PC-9 (cell line): ENCODE results near the gene RAB7B. TPM values are rescaled to one million over a fixed set of nuclear protein-coding genes. Genes with fewer than 3 reads are reported as not detected.
A peak's percentile ranks its signal among the peaks of the same experiment; 100 is the strongest.

Source experiments
- BruUV-seq: library from RNA; stranded (reverse); fragments of 400-500 nt; replicated peaks from 2 replicates; lab custom pipeline; 2021; lab: Mats Ljungman, UMichigan
- CTCF ChIA-PET: fragments of 300-600 bp; sonication (Branson Sonifier 250); formaldehyde crosslinking; loops from one replicate; lab custom pipeline; 2022; ENCODE audit warnings: antibody characterized with exemption; lab: Charles Lee
- POLR2A ChIA-PET: fragments of 300-600 bp; sonication (Branson Sonifier 250); formaldehyde crosslinking; loops from one replicate; lab custom pipeline; 2022; ENCODE audit warnings: antibody characterized with exemption; ENCODE audit not compliant: unreplicated experiment; lab: Charles Lee
- DNase-seq, 2 experiments: peaks; one replicate each; pipeline versions ENCODE4 v3.0.0 to v3.0.0-alpha.2; 2015 to 2022; ENCODE audit warnings: mixed read lengths in 1 of 2
- H2AFZ ChIP-seq: fragments of 200-600 bp; sonication (generic); 2 replicates; pipeline ENCODE4 v1.8.1; 2017; ENCODE audit warnings: antibody characterized with exemption
- H3F3A ChIP-seq: fragments of 200-600 bp; sonication (generic); 2 replicates; pipeline ENCODE4 v1.8.1; 2017; ENCODE audit warnings: antibody characterized with exemption, mild to moderate bottlenecking, low read depth; ENCODE audit not compliant: insufficient read depth
- H3K27ac ChIP-seq: fragments of 200-600 bp; sonication (generic); 2 replicates; pipeline ENCODE4 v1.6.1; 2016; ENCODE audit warnings: mixed run types
- H3K27me3 ChIP-seq: fragments of 200-600 bp; sonication (generic); 2 replicates; pipeline ENCODE4 v1.6.1; 2016; ENCODE audit warnings: low read depth, mixed run types; ENCODE audit not compliant: insufficient read depth
- H3K36me3 ChIP-seq: fragments of 200-600 bp; sonication (generic); 2 replicates; pipeline ENCODE4 v1.6.1; 2016; ENCODE audit warnings: low read depth, mixed run types
- H3K4me1 ChIP-seq: fragments of 200-600 bp; sonication (generic); replicated peaks from 2 replicates; pipeline ENCODE4 v1.6.1; 2016; ENCODE audit warnings: mixed run types; ENCODE audit not compliant: insufficient read depth
- H3K4me2 ChIP-seq: fragments of 200-600 bp; sonication (generic); 2 replicates; pipeline ENCODE4 v1.6.1; 2017; ENCODE audit warnings: mixed run types
- H3K4me3 ChIP-seq: fragments of 200-600 bp; sonication (generic); 2 replicates; pipeline ENCODE4 v1.6.1; 2016; ENCODE audit warnings: mixed run types
- H3K79me2 ChIP-seq: fragments of 200-600 bp; sonication (generic); 2 replicates; pipeline ENCODE4 v1.6.1; 2017; ENCODE audit warnings: low read depth, mixed run types
- H3K9me2 ChIP-seq: fragments of 200-600 bp; sonication (generic); 2 replicates; pipeline ENCODE4 v1.8.1; 2017; ENCODE audit warnings: mild to moderate bottlenecking; ENCODE audit not compliant: insufficient read depth
- H3K9me3 ChIP-seq: fragments of 200-600 bp; sonication (generic); 2 replicates; pipeline ENCODE4 v1.8.1; 2016; ENCODE audit warnings: low read depth; ENCODE audit not compliant: insufficient read depth
- H4K20me1 ChIP-seq: fragments of 200-600 bp; sonication (generic); 2 replicates; pipeline ENCODE4 v1.8.1; 2017; ENCODE audit not compliant: insufficient read depth
- CTCF ChIP-seq: fragments of 200-600 bp; sonication (generic); conservative IDR thresholded peaks from 2 replicates; pipeline ENCODE4 v1.6.1; 2017; ENCODE audit warnings: mixed run types, antibody characterized with exemption, mild to moderate bottlenecking, moderate library complexity
- EZH2 ChIP-seq: fragments of 200-600 bp; sonication (generic); IDR thresholded peaks from 2 replicates; pipeline ENCODE4 v1.8.0; 2017; ENCODE audit warnings: antibody characterized with exemption, low read depth
- intact Hi-C: fragments of 100-400 bp; cut with micrococcal nuclease; formaldehyde crosslinking; loops from one replicate; pipeline ENCODE4 v1.10.0; 2022; ENCODE audit not compliant: unreplicated experiment
- total RNA-seq: library from RNA; stranded (reverse); gene quantifications from 2 replicates; pipeline ENCODE4 v1.2.3, GENCODE V29; 2021

RAB7B gene
- total RNA-seq, 1 experiment from 2014 or later: not detected

- TF ChIP-seq CTCF (no peak), EZH2 (no peak)
- H4K20me1 ChIP-seq: no peaks in the 10 kb centered on the region
- no peaks in the 10 kb centered on the region for H3K79me2 ChIP-seq
- no peaks in the 10 kb centered on the region for H3K36me3 ChIP-seq
- intact Hi-C loops: no loop called here
- H2AFZ ChIP-seq: no peak within 1 kb of the TSS
- H3K27ac ChIP-seq: no peak within 1 kb of the TSS
- no peaks in the 10 kb centered on the region for H3K9me3 ChIP-seq
- POLR2A ChIA-PET: no interaction called here
- H3K4me2 ChIP-seq: no peak within 1 kb of the TSS
- H3K27me3 ChIP-seq: no peaks in the 10 kb centered on the region
- H3F3A ChIP-seq: peaks cover 24% of the 10 kb centered on the region
- CTCF ChIA-PET: no interaction called here
- no peaks in the 10 kb centered on the region for H3K9me2 ChIP-seq
- no TSS peak for BruUV-seq
- peaks cover 28% of the 10 kb centered on the region for H3K4me1 ChIP-seq
- no peak within 1 kb of the TSS for H3K4me3 ChIP-seq
- no peak for DNase-seq
Observed at GRCh38 chr1:206023695-206024094, 20.5 kb upstream of the RAB7B start, which contains the start of gene CTSE. Gene CTSE (minus strand): TSS chr1:206023895. CDS start chr1:206023791, 104 bp downstream.

- ChIA-PET POLR2A (no interaction called here), CTCF (no interaction called here)
- Histone ChIP-seq H3K9me3 (no peaks in the 10 kb centered on the region; the same call in 1 of the 2 replicates), H3K36me3 (no peaks in the 10 kb centered on the region), H2AFZ (no peak overlapping the region), H3K4me2 (no peak overlapping the region; the same call in 1 of the 2 replicates), H3K27me3 (no peaks in the 10 kb centered on the region), H3K79me2 (no peaks in the 10 kb centered on the region), H3K27ac (0 out of 2 replicates have a peak overlapping the region, but pooled peaks have one; percentile 88), H3K4me1 (peaks cover 28% of the 10 kb centered on the region), H3K9me2 (no peaks in the 10 kb centered on the region), H3K4me3 (no peak overlapping the region), H4K20me1 (no peaks in the 10 kb centered on the region), H3F3A (peaks cover 24% of the 10 kb centered on the region)
- intact Hi-C loops: no loop called here
- no peak for DNase-seq
- TF ChIP-seq EZH2 (no peak), CTCF (no peak)
- no TSS peak for BruUV-seq
Observed at GRCh38 chr1:206022766-206023165, 19.6 kb upstream of the RAB7B start.

- DNase-seq: peak in 1 of 2 experiments; percentile 80
- Histone ChIP-seq H3K27ac (peak overlapping the region; percentile 88), H3F3A (peaks cover 24% of the 10 kb centered on the region), H3K4me3 (peak overlapping the region; percentile 36; the same call in 1 of the 2 replicates), H3K36me3 (no peaks in the 10 kb centered on the region), H3K4me1 (peaks cover 28% of the 10 kb centered on the region), H3K79me2 (no peaks in the 10 kb centered on the region), H2AFZ (peak overlapping the region; percentile 49; the same call in 1 of the 2 replicates), H3K9me2 (no peaks in the 10 kb centered on the region), H3K27me3 (no peaks in the 10 kb centered on the region), H3K9me3 (no peaks in the 10 kb centered on the region; the same call in 1 of the 2 replicates), H3K4me2 (peak overlapping the region; percentile 76), H4K20me1 (no peaks in the 10 kb centered on the region)
- ChIA-PET CTCF (interaction anchor here (0.6 to 1.0 kb wide), 3 partner anchors 45 to 591 kb away, joined by 3 to 5 read pairs (median 4); partner anchors contain the start of gene EIF2D), POLR2A (no interaction called here)
- intact Hi-C loops: no loop called here
- no TSS peak for BruUV-seq
- TF ChIP-seq EZH2 (no peak), CTCF (no peak)
Observed at GRCh38 chr1:206021626-206022365, 18.6 kb upstream of the RAB7B start.
